ENCODE results near the gene HYDIN. TPM values are rescaled to one million over a fixed set of nuclear protein-coding genes. Genes with fewer than 3 reads are reported as not detected.

HYDIN gene
- total RNA-seq, result under 0.01 and 0.28 TPM in 2 replicates

DNA sequence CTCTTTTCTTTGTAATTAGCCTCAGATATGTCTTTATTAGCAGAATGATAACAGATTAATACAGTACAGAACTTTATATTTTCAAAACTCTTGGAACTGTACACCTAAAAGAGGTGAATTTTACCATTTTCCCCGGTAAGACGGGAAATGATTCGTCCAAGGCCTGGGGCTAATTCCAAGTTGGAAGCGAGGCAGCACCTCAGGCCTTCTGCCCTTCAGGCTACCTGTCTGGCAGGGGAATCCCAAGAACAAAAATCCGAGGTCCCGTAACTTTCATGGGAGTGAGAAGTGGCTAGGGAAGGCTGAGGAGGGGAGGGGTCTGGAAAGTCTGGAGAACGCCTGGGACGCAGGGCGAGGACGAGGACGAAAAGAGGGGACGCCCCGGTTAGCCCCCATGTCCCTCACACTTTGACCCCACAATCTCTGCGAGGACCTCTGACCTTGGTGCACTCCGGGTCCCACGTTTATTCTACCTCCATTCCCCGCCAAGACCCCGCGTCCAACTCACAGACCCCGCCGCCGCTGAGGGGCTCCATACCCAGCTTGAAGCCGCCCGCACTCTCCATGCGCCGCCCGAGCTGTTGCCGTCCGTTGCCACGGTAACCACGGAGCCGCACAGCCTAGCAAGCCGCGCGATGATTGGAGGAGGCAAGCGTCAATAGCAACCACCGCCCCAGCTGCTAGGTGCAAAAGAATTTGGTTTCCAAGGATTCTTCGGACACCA is at the start of gene HYDIN:
Gene HYDIN, minus strand, starts transcription at position 601 of the 724 bp plus-strand sequence. CDS start 43,827 bp downstream, outside the sequence.

DNA sequence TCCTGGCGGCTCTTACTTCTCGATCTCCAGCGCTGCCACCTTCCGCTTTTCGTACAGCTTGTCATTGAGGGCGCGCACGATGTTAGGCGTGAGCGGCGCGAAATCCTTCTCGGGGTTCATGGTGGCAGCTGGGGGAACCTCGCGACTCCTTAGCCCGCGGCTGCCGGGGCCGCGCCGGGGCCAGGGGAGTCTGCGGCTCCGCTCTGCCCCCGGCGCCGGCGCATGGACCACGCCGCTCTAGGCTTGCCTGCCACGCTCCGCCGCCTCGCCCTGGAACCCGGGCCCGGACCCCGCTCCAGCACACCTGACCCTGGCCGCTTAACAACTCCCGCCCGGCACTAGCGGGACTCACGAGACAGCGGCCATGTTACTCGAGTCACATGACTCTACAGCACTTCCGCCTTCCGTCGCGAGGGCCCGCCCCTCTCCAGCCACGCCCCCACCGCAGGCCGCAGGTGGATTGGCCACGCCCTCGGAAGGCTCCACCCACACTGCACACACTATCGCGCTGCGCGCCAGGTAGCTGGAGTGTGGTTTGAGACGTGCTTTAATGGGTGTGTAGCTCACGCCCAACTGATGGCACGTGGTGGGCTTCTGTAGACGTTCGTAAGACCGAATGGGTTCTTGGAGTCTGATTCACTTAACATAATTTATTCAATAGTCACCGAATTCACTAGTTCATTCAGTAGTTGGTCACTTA is 429.6 kb downstream of the HYDIN start, which contains the start of gene VAC14:
Gene VAC14, minus strand, starts transcription at position 378 of the 700 bp plus-strand sequence. Its CDS starts 258 bp downstream, at position 120.

Other genes with a start within 250 kb of the HYDIN start
- 27.3 and 28.4 TPM in 2 replicates for gene CMTR2, start 58.7 kb upstream of the HYDIN start, total RNA-seq
- gene CALB2, start 128.0 kb upstream of the HYDIN start, total RNA-seq, result 0.38 and 1.7 TPM in 2 replicates
- not detected in 2 replicates for gene TLE7, start 211.3 kb upstream of the HYDIN start, total RNA-seq
- gene ZNF23, start 231.5 kb upstream of the HYDIN start, total RNA-seq, result 9.2 and 11.8 TPM in 2 replicates